Activated B cell treated with CpG ODN at 0.5 μM for 24 hours (primary cell): ENCODE results near the gene IL17C. TPM values are rescaled to one million over a fixed set of nuclear protein-coding genes. Genes with fewer than 3 reads are reported as not detected.

Source experiments
- ATAC-seq: fragments of 200-7000 bp; cut with Tn5 transposase; one replicate; pipeline ENCODE4 v1.10.0; 2021; ENCODE audit warnings: low read depth, mild to moderate bottlenecking, moderate library complexity
- CTCF ChIA-PET: fragments of 350-600 bp; sonication (Branson Sonifier 250); formaldehyde crosslinking; loops from one replicate; lab custom pipeline; 2021; ENCODE audit warnings: antibody characterized with exemption; lab: Charles Lee
- POLR2A ChIA-PET: fragments of 350-600 bp; sonication (Branson Sonifier 250); formaldehyde crosslinking; loops from one replicate; lab custom pipeline; 2021; ENCODE audit warnings: antibody characterized with exemption; lab: Charles Lee
- DNase-seq: peaks from one replicate; pipeline ENCODE4 v3.0.0; 2022
- H3K27ac Mint-ChIP-seq: one replicate; pipeline ENCODE4 v1.8.0; 2020; ENCODE audit warnings: mixed read lengths
- H3K27me3 Mint-ChIP-seq: one replicate; pipeline ENCODE4 v1.8.0; 2021; ENCODE audit warnings: mixed read lengths
- H3K36me3 Mint-ChIP-seq: one replicate; pipeline ENCODE4 v1.8.0; 2021; ENCODE audit warnings: low read depth, mixed read lengths
- H3K4me1 Mint-ChIP-seq: one replicate; pipeline ENCODE4 v1.8.0; 2021; ENCODE audit warnings: mixed read lengths
- H3K4me3 Mint-ChIP-seq: one replicate; pipeline ENCODE4 v1.8.0; 2020; ENCODE audit warnings: mild to moderate bottlenecking, mixed read lengths
- H3K9me3 Mint-ChIP-seq: one replicate; pipeline ENCODE4 v1.8.0; 2020; ENCODE audit warnings: mixed read lengths
- CTCF ChIP-seq: fragments of 200-600 bp; IDR thresholded peaks from one replicate; pipeline ENCODE4 v1.8.0; 2022; ENCODE audit warnings: antibody characterized with exemption, mild to moderate bottlenecking
- intact Hi-C: fragments of 100-400 bp; cut with micrococcal nuclease; formaldehyde crosslinking; loops from one replicate; pipeline ENCODE4 v1.15.1; 2024
- total RNA-seq: library from RNA; stranded (reverse); gene quantifications from 2 replicates; pipeline ENCODE4 v1.2.3, GENCODE V29; 2022

The IL17C gene
- total RNA-seq, 1 donor from 2014 or later = 0.69 TPM

GRCh38 chr16:88686439-88687253, 48.3 kb downstream of the IL17C start, which contains the start of gene SNAI3:
Gene SNAI3, minus strand, starts transcription at chr16:88686507. Its CDS starts 101 bp downstream, at chr16:88686406.
- ChIA-PET POLR2A (interaction anchor here (0.8 to 2.5 kb wide), 7 partner anchors 14 to 531 kb away, joined by 3 to 13 read pairs (median 4); partner anchors contain the start of gene ZNF778), CTCF (interaction anchor here (1.2 to 3.9 kb wide), 2 partner anchors 11 to 15 kb away, joined by 3 to 17 read pairs; no protein-coding TSS in a partner anchor)
- Mint-ChIP-seq H3K4me1 (peaks cover 46% of the 10 kb centered on the region), H3K27me3 (no peaks in the 10 kb centered on the region), H3K36me3 (no peaks in the 10 kb centered on the region), H3K4me3 (peak within 1 kb of the TSS; percentile 83), H3K9me3 (no peaks in the 10 kb centered on the region), H3K27ac (no peak within 1 kb of the TSS)
- TF ChIP-seq CTCF = no peak
- DNase-seq (peak; percentile 94), ATAC-seq (peak; percentile 74)
- intact Hi-C loops = loop anchor here (1.0 to 10.0 kb wide), 7 partner anchors 15 to 232 kb away; partner anchors contain the start of genes CTU2, CYBA, MVD and RNF166

GRCh38 chr16:88687254-88687576, 48.8 kb downstream of the IL17C start:
- Mint-ChIP-seq H3K27me3 (no peaks in the 10 kb centered on the region), H3K4me3 (peak overlapping the region; percentile 15), H3K9me3 (no peaks in the 10 kb centered on the region), H3K27ac (no peak overlapping the region), H3K4me1 (peaks cover 46% of the 10 kb centered on the region), H3K36me3 (no peaks in the 10 kb centered on the region)
- intact Hi-C loops = loop anchor here (5.0 to 10.0 kb wide), 2 partner anchors 115 to 232 kb away; partner anchors contain the start of genes ZC3H18 and ZFPM1
- no peak for TF ChIP-seq CTCF
- ATAC-seq (no peak), DNase-seq (no peak)
- ChIA-PET CTCF (interaction anchor here (1.2 to 3.9 kb wide), 2 partner anchors 11 to 14 kb away, joined by 3 to 17 read pairs; no protein-coding TSS in a partner anchor), POLR2A (interaction anchor here (0.6 to 2.5 kb wide), 5 partner anchors 13 to 1114 kb away, joined by 4 to 13 read pairs (median 8); no protein-coding TSS in a partner anchor)

- ATAC-seq (no peak), DNase-seq (no peak)
- H3K9me3 Mint-ChIP-seq = no peaks in the 10 kb centered on the region
- H3K27ac Mint-ChIP-seq = no peak overlapping the region
- CTCF ChIA-PET = interaction anchor here (1.2 to 3.9 kb wide), 2 partner anchors 10 to 14 kb away, joined by 3 to 17 read pairs; no protein-coding TSS in a partner anchor
- H3K4me3 Mint-ChIP-seq = peak overlapping the region; percentile 15
- H3K36me3 Mint-ChIP-seq = no peaks in the 10 kb centered on the region
- H3K4me1 Mint-ChIP-seq = peaks cover 46% of the 10 kb centered on the region
- H3K27me3 Mint-ChIP-seq = no peaks in the 10 kb centered on the region
- intact Hi-C loops = loop anchor here (5.0 to 10.0 kb wide), 2 partner anchors 115 to 233 kb away; partner anchors contain the start of genes ZC3H18 and ZFPM1
- no peak for TF ChIP-seq CTCF
- POLR2A ChIA-PET = interaction anchor here (0.6 to 2.5 kb wide), 5 partner anchors 13 to 1114 kb away, joined by 4 to 13 read pairs (median 8); no protein-coding TSS in a partner anchor
Measured at GRCh38 chr16:88687676-88688012, 49.3 kb downstream of the IL17C start.

- DNase-seq (no peak), ATAC-seq (no peak)
- ChIA-PET CTCF (interaction anchor here (3.9 kb wide), 1 partner anchor 13 kb away, joined by 17 read pairs; no protein-coding TSS in a partner anchor), POLR2A (interaction anchor here (0.6 to 2.5 kb wide), 5 partner anchors 12 to 1113 kb away, joined by 4 to 13 read pairs (median 8); no protein-coding TSS in a partner anchor)
- intact Hi-C loops = loop anchor here (5.0 to 10.0 kb wide), 2 partner anchors 116 to 233 kb away; partner anchors contain the start of genes ZC3H18 and ZFPM1
- no peak overlapping the region for H3K4me3 Mint-ChIP-seq
- no peak for TF ChIP-seq CTCF
- no peaks in the 10 kb centered on the region for H3K36me3 Mint-ChIP-seq
- no peaks in the 10 kb centered on the region for H3K9me3 Mint-ChIP-seq
- no peaks in the 10 kb centered on the region for H3K27me3 Mint-ChIP-seq
- peaks cover 48% of the 10 kb centered on the region for H3K4me1 Mint-ChIP-seq
- no peak overlapping the region for H3K27ac Mint-ChIP-seq
Measured at GRCh38 chr16:88688013-88688778, 49.8 kb downstream of the IL17C start.

Other genes with a start within 250 kb of the IL17C start
- 27.3 and 35.0 TPM in 2 replicates for gene ZFPM1, start 185.3 kb upstream of the IL17C start, total RNA-seq
- gene ZC3H18, start 68.2 kb upstream of the IL17C start, total RNA-seq = 61.7 and 74.2 TPM in 2 replicates
- 432 and 456 TPM in 2 replicates for gene CYBA, start 12.5 kb downstream of the IL17C start, total RNA-seq
- 115 and 140 TPM in 2 replicates for gene MVD, start 24.5 kb downstream of the IL17C start, total RNA-seq
- gene SNAI3, start 47.9 kb downstream of the IL17C start, total RNA-seq = 1.5 and 2.7 TPM in 2 replicates
- gene RNF166, start 67.8 kb downstream of the IL17C start, total RNA-seq = 31.0 and 45.3 TPM in 2 replicates
- gene CTU2, start 67.9 kb downstream of the IL17C start, total RNA-seq = 28.8 and 36.7 TPM in 2 replicates
- 75.2 and 85.9 TPM in 2 replicates for gene PIEZO1, start 146.6 kb downstream of the IL17C start, total RNA-seq
- 4.3 and 5.5 TPM in 2 replicates for gene CDT1, start 165.2 kb downstream of the IL17C start, total RNA-seq
- 198 and 209 TPM in 2 replicates for gene APRT, start 173.4 kb downstream of the IL17C start, total RNA-seq
- 39.9 and 48.3 TPM in 2 replicates for gene GALNS, start 218.4 kb downstream of the IL17C start, total RNA-seq
- 38.7 and 54.8 TPM in 2 replicates for gene TRAPPC2L, start 218.6 kb downstream of the IL17C start, total RNA-seq
- 0.44 and 0.67 TPM in 2 replicates for gene PABPN1L, start 228.1 kb downstream of the IL17C start, total RNA-seq